Coronary artery (tissue), 2 donors: ENCODE data around the gene MYRIP.

Experiments used
- DNase-seq: peaks from one replicate; pipeline ENCODE4 v3.0.0-alpha.2; 2017; ENCODE audit warnings: low spot score
- H3K27ac ChIP-seq, 2 donors: fragments of 200-600 bp; sonication (generic); one replicate each; pipeline ENCODE4 v1.5.1; 2016 to 2019
- H3K4me3 ChIP-seq: fragments of 200-600 bp; sonication (generic); 2 replicates; pipeline ENCODE4 v1.5.1; 2016; ENCODE audit warnings: mild to moderate bottlenecking, moderate library complexity
- CTCF ChIP-seq: fragments of 200-600 bp; sonication (generic); IDR thresholded peaks from one replicate; pipeline ENCODE4 v1.5.1; 2019; ENCODE audit warnings: antibody characterized with exemption

Gene MYRIP

GRCh38 chr3:39839484-39839883, 30.1 kb downstream of the MYRIP start:
- Histone ChIP-seq H3K4me3 (no peak overlapping the region), H3K27ac (no peak overlapping the region)
- no peak for DNase-seq
- no peak for TF ChIP-seq CTCF

GRCh38 chr3:39843440-39843839, 34.0 kb downstream of the MYRIP start:
- TF ChIP-seq CTCF = no peak
- no peak for DNase-seq
- no peak overlapping the region for H3K4me3 ChIP-seq

GRCh38 chr3:39848365-39848764, 39.0 kb downstream of the MYRIP start:
- no peak for TF ChIP-seq CTCF
- H3K27ac ChIP-seq = no peak overlapping the region

More at GRCh38 chr3:39843440-39843839, 34.0 kb downstream of the MYRIP start:
- H3K27ac ChIP-seq = no peak overlapping the region

GRCh38 chr3:39849992-39850715, 40.7 kb downstream of the MYRIP start:
- no peak for TF ChIP-seq CTCF
- no peak overlapping the region for H3K4me3 ChIP-seq
- no peak overlapping the region for H3K27ac ChIP-seq
- DNase-seq = no peak

More at GRCh38 chr3:39848365-39848764, 39.0 kb downstream of the MYRIP start:
- H3K4me3 ChIP-seq = no peak overlapping the region
- no peak for DNase-seq

- Histone ChIP-seq H3K4me3 (no peak overlapping the region), H3K27ac (no peak overlapping the region)
- no peak for TF ChIP-seq CTCF
- no peak for DNase-seq
Observed at GRCh38 chr3:39850716-39851032, 41.3 kb downstream of the MYRIP start.

- H3K4me3 ChIP-seq = no peak overlapping the region
- DNase-seq = no peak
- TF ChIP-seq CTCF = no peak
- no peak overlapping the region for H3K27ac ChIP-seq
Observed at GRCh38 chr3:39855517-39855916, 46.1 kb downstream of the MYRIP start.

- TF ChIP-seq CTCF = no peak
- no peak overlapping the region for H3K27ac ChIP-seq
- DNase-seq = no peak
- no peak overlapping the region for H3K4me3 ChIP-seq
Observed at GRCh38 chr3:39869890-39870289, 60.5 kb downstream of the MYRIP start.
